Spleen (tissue), 11 donors: ENCODE data around the gene PREP. TPM values are rescaled to one million over a fixed set of nuclear protein-coding genes. Genes with fewer than 3 reads are reported as not detected.

ENCODE experiments used
- DNase-seq: peaks from one replicate; pipeline ENCODE4 v3.0.0-alpha.2; 2020
- H3K27ac ChIP-seq, 8 donors: fragments of 200-600 bp; sonication (generic) in 7 of 8; 1 replicate in 4 of 8; 2 replicates in 4 of 8; pipeline versions ENCODE4 v1.5.0 to v1.8.0; 2016 to 2021; ENCODE audit warnings: inconsistent platforms in 4 of 8, mild to moderate bottlenecking in 4 of 8, moderate library complexity in 1 of 8
- H3K27me3 ChIP-seq, 7 donors: fragments of 200-600 bp; sonication (generic) in 6 of 7; replicated peaks in 1 of 7; 1 replicate in 4 of 7; 2 replicates in 3 of 7; pipeline versions ENCODE4 v1.5.0 to v1.8.0; 2016 to 2021; ENCODE audit warnings: inconsistent platforms in 3 of 7, mild to moderate bottlenecking in 1 of 7
- H3K36me3 ChIP-seq, 6 donors: fragments of 200-600 bp; sonication (generic) in 5 of 6; 1 replicate in 4 of 6; 2 replicates in 2 of 6; pipeline versions ENCODE4 v1.5.0 to v1.8.0; 2016 to 2021; ENCODE audit warnings: inconsistent platforms in 2 of 6
- H3K4me1 ChIP-seq, 6 donors: fragments of 200-600 bp; sonication (generic) in 5 of 6; 1 replicate in 3 of 6; 2 replicates in 3 of 6; pipeline versions ENCODE4 v1.5.0 to v1.8.0; 2016 to 2021; ENCODE audit warnings: inconsistent platforms in 3 of 6
- H3K4me3 ChIP-seq, 8 donors: fragments of 200-600 bp; sonication (generic) in 7 of 8; 1 replicate in 4 of 8; 2 replicates in 4 of 8; pipeline versions ENCODE4 v1.5.0 to v1.8.0; 2016 to 2021; ENCODE audit warnings: inconsistent platforms in 4 of 8, mild to moderate bottlenecking in 4 of 8, moderate library complexity in 2 of 8
- H3K9me3 ChIP-seq, 8 donors: fragments of 200-600 bp; sonication (generic) in 7 of 8; 1 replicate in 4 of 8; 2 replicates in 4 of 8; pipeline versions ENCODE4 v1.5.0 to v1.8.0; 2016 to 2021; ENCODE audit warnings: inconsistent platforms in 4 of 8
- POLR2A ChIP-seq, 3 donors: fragments of 450-650 bp; IDR thresholded peaks; one replicate each; pipeline ENCODE4 v1.5.1; 2017; ENCODE audit warnings: antibody characterized with exemption in 3 of 3, mild to moderate bottlenecking in 1 of 3
- POLR2AphosphoS5 ChIP-seq, 3 donors: sonication (generic); formaldehyde crosslinking; IDR thresholded peaks; one replicate each; pipeline ENCODE4 v1.5.1; 2017; ENCODE audit warnings: antibody characterized with exemption in 3 of 3
- WGBS, 5 donors: extraction: QIAGEN DNeasy Blood & Tissue Kit in 3 of 5; methylation state at CpG; one replicate each; pipeline versions ENCODE4 v1.1.5 to v1.1.7; 2013 to 2018; 5-methylcytosine and 5-hydroxymethylcytosine counted together
- intact Hi-C: fragments of 100-400 bp; cut with DNase I; formaldehyde crosslinking; loops from one replicate; pipeline ENCODE4 v1.15.0; 2023; ENCODE audit warnings: low total_unique reads
- polyA plus RNA-seq, 3 donors: library from polyadenylated mRNA; stranded (reverse); fragments of 200-250 nt; gene quantifications; one replicate each; pipeline ENCODE4 v1.2.1, GENCODE V29; 2013
- total RNA-seq, 7 donors: library from RNA; depleted of rRNA in 3 of 7; stranded (reverse); fragments of >200 nt in 3 of 7; fragmentation: NEBNext Ultra II Directional in 4 of 7; extraction: Animal tissue kit (Norgen Biotek cat#: 25700) in 4 of 7; gene quantifications; one replicate each; pipeline versions ENCODE4 v1.1.0 to v1.2.1, GENCODE V29; 2016 to 2021
- TF ChIP-seq, protein P1 (sequence below), 11 experiments: fragments of 200-600 bp in 7 of 11; fragments of 450-650 bp in 4 of 11; sonication (generic) in 4 of 11; IDR thresholded peaks in 8 of 11; conservative IDR thresholded peaks in 3 of 11; 1 replicate in 7 of 11; 2 replicates in 4 of 11; pipeline versions ENCODE4 v1.4.0 to v1.8.0; 2016 to 2021; ENCODE audit warnings: antibody characterized with exemption in 11 of 11, inconsistent platforms in 4 of 11, mild to moderate bottlenecking in 1 of 11
- donor health status: healthy with polysubstance abuse.
- donor health status: DM: no; HTN: no; CAD: no; lungs with moderate emphysema.
- donor health status: DM: no; HTN: no; CAD: no.
- donor health status: Bipolar disorder and iron deficiency.
- donor health status: healthy.
- donor health status: DM: no; HTN: no; CAD: no.
- donor health status: DM: yes; HTN: yes; CAD: no.

PREP gene
- total and polyA plus RNA-seq, 10 donors: 9.8 to 22.9 (median 18.5) TPM

DNA sequence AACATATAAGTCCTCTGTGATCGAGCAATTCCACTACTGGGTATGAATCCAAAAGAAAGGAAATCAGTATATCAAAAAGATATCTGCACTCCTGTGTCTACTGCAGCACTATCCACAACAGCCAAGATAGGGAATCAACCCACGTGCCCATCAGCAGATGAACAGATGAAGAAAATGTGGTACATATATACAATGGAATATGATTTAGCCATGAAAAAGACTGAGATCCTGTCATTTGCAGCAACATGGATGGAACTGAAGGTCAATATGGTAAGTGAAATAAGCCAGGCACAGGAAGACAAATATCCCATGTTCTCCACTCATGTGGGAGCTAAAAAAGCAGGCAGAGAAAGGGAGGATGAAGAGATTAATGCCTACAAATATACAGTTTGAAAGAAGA, 127.3 kb downstream of the PREP start:
- H3K4me1 ChIP-seq: no peaks in the 10 kb centered on the region
- TF ChIP-seq, protein P1, sequence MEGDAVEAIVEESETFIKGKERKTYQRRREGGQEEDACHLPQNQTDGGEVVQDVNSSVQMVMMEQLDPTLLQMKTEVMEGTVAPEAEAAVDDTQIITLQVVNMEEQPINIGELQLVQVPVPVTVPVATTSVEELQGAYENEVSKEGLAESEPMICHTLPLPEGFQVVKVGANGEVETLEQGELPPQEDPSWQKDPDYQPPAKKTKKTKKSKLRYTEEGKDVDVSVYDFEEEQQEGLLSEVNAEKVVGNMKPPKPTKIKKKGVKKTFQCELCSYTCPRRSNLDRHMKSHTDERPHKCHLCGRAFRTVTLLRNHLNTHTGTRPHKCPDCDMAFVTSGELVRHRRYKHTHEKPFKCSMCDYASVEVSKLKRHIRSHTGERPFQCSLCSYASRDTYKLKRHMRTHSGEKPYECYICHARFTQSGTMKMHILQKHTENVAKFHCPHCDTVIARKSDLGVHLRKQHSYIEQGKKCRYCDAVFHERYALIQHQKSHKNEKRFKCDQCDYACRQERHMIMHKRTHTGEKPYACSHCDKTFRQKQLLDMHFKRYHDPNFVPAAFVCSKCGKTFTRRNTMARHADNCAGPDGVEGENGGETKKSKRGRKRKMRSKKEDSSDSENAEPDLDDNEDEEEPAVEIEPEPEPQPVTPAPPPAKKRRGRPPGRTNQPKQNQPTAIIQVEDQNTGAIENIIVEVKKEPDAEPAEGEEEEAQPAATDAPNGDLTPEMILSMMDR (IDR thresholded peaks at IDR 0.05 in 8 of 11, conservative IDR thresholded peaks at IDR 0.05 in 3 of 11): no peak
- TF ChIP-seq POLR2A (IDR thresholded peaks at IDR 0.05): no peak
- TF ChIP-seq POLR2AphosphoS5 (IDR thresholded peaks at IDR 0.05): no peak
- H3K36me3 ChIP-seq: peaks cover 0 to 57% (median 39%) of the 10 kb centered on the region in 6 donors
- H3K4me3 ChIP-seq: no peak overlapping the region
- DNase-seq: no peak
- WGBS, 5 donors: 91 to 98% (median 96%) methylated on average over 2 of the region's 2 CpGs
- H3K9me3 ChIP-seq: no peaks in the 10 kb centered on the region
- no peak overlapping the region for H3K27ac ChIP-seq
- intact Hi-C loops: no loop called here
- no peaks in the 10 kb centered on the region for H3K27me3 ChIP-seq

DNA sequence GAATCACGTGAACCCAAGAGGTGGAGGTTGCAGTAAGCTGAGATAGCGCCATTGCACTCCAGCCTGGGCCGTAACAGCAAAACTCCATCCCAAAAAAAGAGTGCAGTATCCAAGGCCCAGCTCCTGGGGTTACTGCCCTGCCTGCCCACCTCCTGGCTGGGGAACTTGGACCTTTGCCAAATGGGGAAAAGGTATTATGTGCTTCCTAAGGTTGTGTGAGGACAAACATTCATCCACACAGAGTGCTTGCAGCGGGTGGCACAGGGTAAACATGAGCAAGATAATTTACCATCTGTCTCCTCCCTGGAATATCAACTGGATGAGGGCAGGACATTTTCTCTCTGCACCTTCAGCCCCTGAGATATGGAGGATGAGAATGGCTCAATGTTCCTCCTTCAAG, 128.2 kb downstream of the PREP start:
- H3K4me3 ChIP-seq: no peak overlapping the region
- H3K36me3 ChIP-seq: peaks cover 0 to 49% (median 33%) of the 10 kb centered on the region in 6 donors
- TF ChIP-seq POLR2AphosphoS5 (IDR thresholded peaks at IDR 0.05): no peak
- TF ChIP-seq POLR2A (IDR thresholded peaks at IDR 0.05): no peak
- TF ChIP-seq, protein P1 (IDR thresholded peaks at IDR 0.05 in 8 of 11, conservative IDR thresholded peaks at IDR 0.05 in 3 of 11): no peak
- intact Hi-C loops: no loop called here
- no peak overlapping the region for H3K27ac ChIP-seq
- H3K27me3 ChIP-seq: no peaks in the 10 kb centered on the region
- 85 to 98% (median 96%) methylated on average over 4 of the region's 4 CpGs for WGBS, 5 donors
- no peaks in the 10 kb centered on the region for H3K9me3 ChIP-seq
- no peak for DNase-seq
- no peaks in the 10 kb centered on the region for H3K4me1 ChIP-seq

DNA sequence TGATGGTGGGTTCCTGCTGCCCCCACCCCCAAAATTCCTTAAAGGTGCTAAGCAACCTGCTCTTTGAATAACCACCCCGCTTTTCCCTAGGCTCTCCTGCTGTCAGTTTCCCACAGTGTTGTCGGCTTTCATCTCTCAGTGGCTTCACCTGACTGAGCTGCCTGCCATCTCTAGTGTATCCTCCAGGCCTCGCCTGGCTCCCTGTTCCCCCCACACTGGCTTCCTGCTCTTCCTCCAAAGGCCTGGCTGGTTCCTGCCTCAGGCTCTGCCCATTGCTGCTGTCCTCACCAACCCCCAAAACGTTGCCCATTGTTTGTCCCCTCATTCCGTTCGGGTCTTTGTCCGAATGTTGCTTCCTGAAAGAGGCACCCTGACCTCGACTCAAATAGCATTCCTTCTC, 129.3 kb downstream of the PREP start:
- Histone ChIP-seq H3K4me3 (no peak overlapping the region), H3K9me3 (no peaks in the 10 kb centered on the region), H3K27ac (no peak overlapping the region), H3K27me3 (no peaks in the 10 kb centered on the region), H3K4me1 (no peaks in the 10 kb centered on the region), H3K36me3 (peaks cover 0 to 38% (median 29%) of the 10 kb centered on the region in 6 donors)
- TF ChIP-seq, protein P1 (IDR thresholded peaks at IDR 0.05 in 8 of 11, conservative IDR thresholded peaks at IDR 0.05 in 3 of 11): no peak
- TF ChIP-seq POLR2A (IDR thresholded peaks at IDR 0.05): no peak
- TF ChIP-seq POLR2AphosphoS5 (IDR thresholded peaks at IDR 0.05): no peak
- no peak for DNase-seq
- intact Hi-C loops: no loop called here
- 72 to 79% (median 74%) methylated on average over 8 of the region's 8 CpGs for WGBS, 5 donors

DNA sequence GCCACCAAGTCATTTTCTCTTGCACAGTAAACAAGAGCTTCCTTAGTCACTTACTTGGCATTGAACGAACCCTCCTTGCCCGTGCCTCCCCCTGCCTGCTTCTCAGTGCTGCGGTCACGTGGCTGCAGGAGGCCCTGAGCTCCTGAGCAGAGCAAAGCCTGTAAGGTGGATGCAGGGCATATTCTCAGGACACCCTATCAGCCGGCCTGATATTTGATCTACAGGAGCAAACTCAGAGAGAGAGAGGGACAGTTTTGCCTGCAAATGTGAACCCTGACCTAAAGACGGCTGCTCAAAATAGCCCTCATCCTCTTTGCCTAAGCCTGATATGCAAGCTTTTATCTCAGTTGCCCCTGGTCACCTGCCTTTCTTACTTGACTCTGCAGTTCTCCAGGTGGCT, 130.1 kb downstream of the PREP start:
- no peaks in the 10 kb centered on the region for H3K4me1 ChIP-seq
- DNase-seq: no peak
- WGBS, 5 donors: 33 to 45% (median 40%) methylated on average over 6 of the region's 6 CpGs
- H3K36me3 ChIP-seq: peaks cover 0 to 30% (median 22%) of the 10 kb centered on the region in 6 donors
- no peaks in the 10 kb centered on the region for H3K27me3 ChIP-seq
- no peaks in the 10 kb centered on the region for H3K9me3 ChIP-seq
- no peak overlapping the region for H3K27ac ChIP-seq
- H3K4me3 ChIP-seq: no peak overlapping the region
- TF ChIP-seq, protein P1 (IDR thresholded peaks at IDR 0.05 in 8 of 11, conservative IDR thresholded peaks at IDR 0.05 in 3 of 11): no peak
- no peak for TF ChIP-seq POLR2AphosphoS5 (IDR thresholded peaks at IDR 0.05)
- TF ChIP-seq POLR2A (IDR thresholded peaks at IDR 0.05): no peak
- intact Hi-C loops: no loop called here
